Endothelial cell of umbilical vein (primary cell): ENCODE measurements around the gene CD44.

ENCODE experiments used
- CTCF ChIP-seq, 2 donors: IDR thresholded peaks; 1 replicate in 1 of 2; 2 replicates in 1 of 2; pipeline ENCODE4 v1.5.1; 2011; ENCODE audit warnings: low read length in 2 of 2, mild to moderate bottlenecking in 2 of 2, moderate library complexity in 2 of 2, control low read depth in 1 of 2, inconsistent platforms in 1 of 2, low read depth in 1 of 2; ENCODE audit not compliant: insufficient read depth in 1 of 2; ENCODE audit errors: extremely low read depth in 1 of 2
- EZH2 ChIP-seq: IDR thresholded peaks from 2 replicates; pipeline ENCODE4 v1.6.1; 2012; ENCODE audit warnings: borderline replicate concordance, low read depth, mild to moderate bottlenecking, moderate library complexity, low read length, inconsistent platforms; ENCODE audit not compliant: severe bottlenecking
- FOS ChIP-seq: IDR thresholded peaks from 2 replicates; pipeline ENCODE4 v1.6.1; 2011; ENCODE audit warnings: mild to moderate bottlenecking, low read length, moderate library complexity, borderline replicate concordance; ENCODE audit not compliant: insufficient read depth
- GATA2 ChIP-seq: IDR thresholded peaks from 2 replicates; pipeline ENCODE4 v1.7.0; 2011; ENCODE audit warnings: low read depth, mild to moderate bottlenecking, moderate library complexity, mixed read lengths, low read length; ENCODE audit not compliant: insufficient read length, insufficient read depth
- JUN ChIP-seq: IDR thresholded peaks from 2 replicates; pipeline ENCODE4 v1.6.1; 2011; ENCODE audit warnings: borderline replicate concordance, low read depth; ENCODE audit not compliant: insufficient read length, insufficient read depth
- MAX ChIP-seq: IDR thresholded peaks from 2 replicates; pipeline ENCODE4 v1.6.1; 2011; ENCODE audit not compliant: insufficient read depth, insufficient read length
- MYC ChIP-seq: IDR thresholded peaks from one replicate; pipeline ENCODE4 v1.6.1; 2011; ENCODE audit warnings: mild to moderate bottlenecking, low read depth, low read length
- POLR2A ChIP-seq: IDR thresholded peaks from 2 replicates; pipeline ENCODE4 v1.6.1; 2012; ENCODE audit warnings: low read depth, mild to moderate bottlenecking, control low read depth, low read length
- POLR2AphosphoS5 ChIP-seq: IDR thresholded peaks from 2 replicates; pipeline ENCODE4 v1.6.1; 2012; ENCODE audit warnings: low read depth, mild to moderate bottlenecking, control low read depth, low read length, moderate library complexity; ENCODE audit not compliant: insufficient read depth

- TF ChIP-seq CTCF (IDR thresholded peaks at IDR 0.05; ENCODE audit: extremely low read depth in 1 of 2, insufficient read depth in 1 of 2, low read depth in 1 of 2, low read length in 2 of 2), result no peak
- TF ChIP-seq EZH2, result no peak
- no peak for TF ChIP-seq POLR2A
- TF ChIP-seq MYC, result no peak
- no peak for TF ChIP-seq POLR2AphosphoS5
- no peak for TF ChIP-seq JUN
- TF ChIP-seq MAX, result no peak
- TF ChIP-seq GATA2, result no peak
- no peak for TF ChIP-seq FOS
Observed at GRCh38 chr11:35152575-35152974, 13.6 kb downstream of the CD44 start.
